HUES48 (cell line): ENCODE measurements around the gene TLL2.

ENCODE experiments used
- H3K27ac ChIP-seq: one replicate; pipeline ENCODE4 v1.7.0; 2013; ENCODE audit warnings: low read depth, low read length, inconsistent platforms
- H3K27me3 ChIP-seq: 2 replicates; pipeline ENCODE4 v1.6.1; 2013; ENCODE audit warnings: mild to moderate bottlenecking, low read length; ENCODE audit not compliant: control insufficient read depth, insufficient read depth
- H3K36me3 ChIP-seq: 2 replicates; pipeline ENCODE4 v1.6.1; 2013; ENCODE audit warnings: low read length; ENCODE audit not compliant: control insufficient read depth, insufficient read depth
- H3K4me1 ChIP-seq: 2 replicates; pipeline ENCODE4 v1.6.1; 2013; ENCODE audit warnings: mild to moderate bottlenecking, low read length; ENCODE audit not compliant: control insufficient read depth, insufficient read depth
- H3K4me3 ChIP-seq: 2 replicates; pipeline ENCODE4 v1.5.1; 2013; ENCODE audit warnings: mild to moderate bottlenecking, low read depth, low read length
- H3K9ac ChIP-seq: 2 replicates; pipeline ENCODE4 v1.6.1; 2013; ENCODE audit warnings: mild to moderate bottlenecking, low read depth, low read length, moderate library complexity
- H3K9me3 ChIP-seq: 2 replicates; pipeline ENCODE4 v1.6.1; 2013; ENCODE audit warnings: low read length; ENCODE audit not compliant: control insufficient read depth, insufficient read depth

Gene TLL2

DNA sequence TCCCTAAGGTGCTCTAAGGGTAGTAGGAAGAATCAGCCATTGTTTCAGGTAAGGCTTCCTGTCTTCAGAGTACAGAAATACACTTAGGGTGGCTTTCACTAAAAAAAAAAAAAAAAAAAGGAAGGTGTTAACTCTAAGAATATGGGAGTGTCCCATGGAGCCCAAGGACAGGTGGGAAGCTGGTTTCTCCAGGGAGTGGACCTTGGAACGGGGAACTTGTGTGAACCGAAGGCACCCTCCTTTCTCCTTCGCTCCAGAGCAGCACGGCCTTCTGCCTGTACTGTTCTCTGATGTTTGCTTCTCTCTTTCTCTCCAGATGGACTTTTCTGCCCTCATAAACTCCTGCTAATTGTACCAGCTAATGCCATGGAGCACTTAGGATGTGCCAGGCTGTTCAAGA is 161.1 kb downstream of the TLL2 start:
- H3K4me1 ChIP-seq: no peaks in the 10 kb centered on the region
- no peak overlapping the region for H3K27ac ChIP-seq
- H3K36me3 ChIP-seq: no peaks in the 10 kb centered on the region
- H3K4me3 ChIP-seq: no peak overlapping the region
- H3K9ac ChIP-seq: no peak overlapping the region
- no peaks in the 10 kb centered on the region for H3K9me3 ChIP-seq
- no peaks in the 10 kb centered on the region for H3K27me3 ChIP-seq

DNA sequence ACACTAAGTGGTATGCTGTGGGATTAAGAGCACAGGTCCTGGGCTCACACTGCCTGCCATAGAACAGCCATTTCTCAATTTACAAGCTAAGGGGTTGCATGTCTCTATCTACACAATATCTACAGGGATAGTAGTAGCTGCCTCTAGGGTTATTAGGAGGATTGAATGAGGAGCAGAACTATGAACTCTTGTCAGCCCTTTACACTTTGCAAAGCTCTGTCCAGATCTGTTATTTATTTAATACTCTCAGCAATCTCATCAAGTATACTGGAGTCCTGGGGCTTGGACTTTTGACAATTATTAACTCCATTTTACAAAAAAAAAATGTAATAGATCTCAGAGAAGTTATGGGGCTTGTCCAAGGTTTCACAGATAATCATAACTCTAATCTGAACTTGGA is 161.7 kb downstream of the TLL2 start:
- Histone ChIP-seq H3K27me3 (no peaks in the 10 kb centered on the region), H3K27ac (no peak overlapping the region), H3K9ac (no peak overlapping the region), H3K36me3 (no peaks in the 10 kb centered on the region), H3K9me3 (no peaks in the 10 kb centered on the region), H3K4me3 (no peak overlapping the region), H3K4me1 (no peaks in the 10 kb centered on the region)

DNA sequence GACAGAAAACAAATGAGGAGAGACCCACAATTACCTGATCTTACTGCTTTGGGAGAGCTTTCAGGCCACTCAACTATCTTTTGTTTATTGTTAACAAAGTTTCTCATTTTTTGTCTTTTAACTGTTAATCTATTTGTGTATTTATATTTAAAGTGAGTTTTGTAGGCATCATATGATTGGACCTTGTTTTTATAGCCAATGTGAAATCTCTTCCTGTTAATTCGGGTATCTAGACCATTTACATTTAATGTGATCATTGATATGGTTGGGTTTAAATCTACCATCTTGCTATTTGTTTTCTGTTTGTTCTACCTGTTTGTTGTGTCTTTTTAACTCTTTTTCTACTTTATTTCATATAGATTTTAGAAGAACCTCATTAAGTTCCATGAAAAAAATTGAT is 167.4 kb downstream of the TLL2 start:
- Histone ChIP-seq H3K27me3 (no peaks in the 10 kb centered on the region), H3K4me3 (no peak overlapping the region), H3K9me3 (peaks cover 11% of the 10 kb centered on the region), H3K36me3 (no peaks in the 10 kb centered on the region), H3K9ac (no peak overlapping the region), H3K27ac (peak overlapping the region; percentile 88), H3K4me1 (peaks cover 17% of the 10 kb centered on the region)

GRCh38 chr10:96345222-96345621 is 168.5 kb downstream of the TLL2 start:
- Histone ChIP-seq H3K36me3 (no peaks in the 10 kb centered on the region), H3K4me3 (no peak overlapping the region), H3K4me1 (peaks cover 26% of the 10 kb centered on the region), H3K27ac (peak overlapping the region; percentile 88), H3K27me3 (no peaks in the 10 kb centered on the region), H3K9ac (no peak overlapping the region), H3K9me3 (peaks cover 11% of the 10 kb centered on the region)

GRCh38 chr10:96344178-96344577 is 169.5 kb downstream of the TLL2 start:
- H3K27me3 ChIP-seq: no peaks in the 10 kb centered on the region
- H3K4me1 ChIP-seq: peaks cover 30% of the 10 kb centered on the region
- H3K36me3 ChIP-seq: no peaks in the 10 kb centered on the region
- H3K4me3 ChIP-seq: no peak overlapping the region
- no peak overlapping the region for H3K9ac ChIP-seq
- H3K27ac ChIP-seq: peak overlapping the region; percentile 88
- peaks cover 11% of the 10 kb centered on the region for H3K9me3 ChIP-seq

DNA sequence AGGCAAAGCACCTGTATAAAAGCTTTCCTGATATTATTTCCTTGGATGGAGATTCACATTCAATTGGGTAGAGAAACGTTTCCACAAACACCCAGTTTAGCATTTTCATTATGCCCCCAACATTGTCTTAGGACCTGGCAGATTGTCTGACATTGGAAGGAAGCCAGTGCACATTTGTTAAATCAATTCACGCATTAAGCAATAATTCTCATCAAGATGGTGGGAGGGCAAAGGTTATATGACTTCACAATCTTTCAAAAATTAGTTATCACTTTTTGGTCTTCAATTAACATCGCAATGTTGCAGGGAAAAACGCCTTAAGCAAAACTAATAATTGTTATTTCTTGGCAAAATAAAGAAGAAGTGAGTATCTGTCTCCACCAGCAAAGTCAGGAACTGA is 171.3 kb downstream of the TLL2 start:
- Histone ChIP-seq H3K4me1 (peaks cover 36% of the 10 kb centered on the region), H3K27me3 (no peaks in the 10 kb centered on the region), H3K4me3 (no peak overlapping the region), H3K27ac (no peak overlapping the region), H3K9me3 (peaks cover 11% of the 10 kb centered on the region), H3K36me3 (no peaks in the 10 kb centered on the region), H3K9ac (no peak overlapping the region)

GRCh38 chr10:96341219-96342182 is 172.2 kb downstream of the TLL2 start:
- Histone ChIP-seq H3K9me3 (peaks cover 9% of the 10 kb centered on the region), H3K4me1 (peaks cover 36% of the 10 kb centered on the region), H3K9ac (no peak overlapping the region), H3K36me3 (no peaks in the 10 kb centered on the region), H3K4me3 (no peak overlapping the region), H3K27ac (peak overlapping the region; percentile 86), H3K27me3 (no peaks in the 10 kb centered on the region)

- Histone ChIP-seq H3K27me3 (no peaks in the 10 kb centered on the region), H3K27ac (peak overlapping the region; percentile 86), H3K9me3 (no peaks in the 10 kb centered on the region), H3K9ac (no peak overlapping the region), H3K36me3 (no peaks in the 10 kb centered on the region), H3K4me1 (peaks cover 30% of the 10 kb centered on the region), H3K4me3 (no peak overlapping the region)
Observed at GRCh38 chr10:96339956-96340904, 173.5 kb downstream of the TLL2 start.

- no peak overlapping the region for H3K4me3 ChIP-seq
- no peaks in the 10 kb centered on the region for H3K27me3 ChIP-seq
- no peaks in the 10 kb centered on the region for H3K36me3 ChIP-seq
- peaks cover 25% of the 10 kb centered on the region for H3K4me1 ChIP-seq
- H3K9me3 ChIP-seq: no peaks in the 10 kb centered on the region
- H3K27ac ChIP-seq: no peak overlapping the region
- no peak overlapping the region for H3K9ac ChIP-seq
Observed at GRCh38 chr10:96339383-96339782, 174.3 kb downstream of the TLL2 start.

DNA sequence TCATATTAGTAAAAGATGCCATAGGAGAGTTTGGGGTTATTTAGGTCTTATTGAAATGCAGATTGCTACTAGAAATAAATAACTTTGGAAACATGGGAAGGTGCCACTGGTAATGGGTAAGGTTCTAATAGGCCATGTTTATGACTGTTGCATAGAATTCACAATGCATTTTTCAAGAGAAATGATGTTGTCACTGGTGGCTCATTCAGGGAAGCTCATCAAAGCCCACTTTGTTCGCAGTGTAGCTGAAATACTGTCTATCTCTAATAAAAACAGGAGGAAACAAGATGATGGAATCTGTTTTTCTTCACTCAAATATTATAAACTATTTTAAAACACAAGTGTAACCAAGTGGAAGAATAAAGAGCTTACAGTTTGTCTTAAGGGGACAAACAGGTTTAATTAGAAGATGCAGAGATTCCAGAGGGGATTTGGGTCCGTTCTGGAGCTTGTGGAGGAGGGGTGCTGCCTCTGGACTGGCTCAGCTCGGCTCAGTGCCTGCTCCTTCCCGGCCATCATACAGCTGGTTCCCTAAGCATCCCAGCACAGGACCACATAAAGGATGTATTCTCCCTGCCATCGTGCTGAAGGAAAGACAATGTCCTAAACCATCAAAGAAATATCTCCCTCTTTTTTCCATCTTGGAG is 175.3 kb downstream of the TLL2 start:
- Histone ChIP-seq H3K9me3 (no peaks in the 10 kb centered on the region), H3K27me3 (no peaks in the 10 kb centered on the region), H3K4me1 (peaks cover 25% of the 10 kb centered on the region), H3K36me3 (no peaks in the 10 kb centered on the region), H3K9ac (no peak overlapping the region), H3K27ac (no peak overlapping the region), H3K4me3 (no peak overlapping the region)
